GM12891 (cell line): ENCODE data around the gene VPS13C.

Source experiments
- POLR2A ChIP-seq: IDR thresholded peaks from 2 replicates; pipeline ENCODE4 v1.6.1; 2011; ENCODE audit warnings: low read depth, low read length, control low read depth
- POLR2AphosphoS5 ChIP-seq: IDR thresholded peaks from 2 replicates; pipeline ENCODE4 v1.6.1; 2011; ENCODE audit warnings: low read depth, low read length, control low read depth
- POU2F2 ChIP-seq: IDR thresholded peaks from 2 replicates; pipeline ENCODE4 v1.6.1; 2011; ENCODE audit warnings: low read depth, mild to moderate bottlenecking, control low read depth, low read length, moderate library complexity
- SPI1 ChIP-seq: IDR thresholded peaks from 2 replicates; pipeline ENCODE4 v1.6.1; 2011; ENCODE audit warnings: low read depth, low read length, control low read depth
- TAF1 ChIP-seq: IDR thresholded peaks from 2 replicates; pipeline ENCODE4 v1.6.1; 2011; ENCODE audit warnings: low read depth, low read length, control low read depth

- no peak for TF ChIP-seq POLR2AphosphoS5
- no peak for TF ChIP-seq POLR2A
- TF ChIP-seq POU2F2 = no peak
- no peak for TF ChIP-seq TAF1
- TF ChIP-seq SPI1 = no peak
Measured at GRCh38 chr15:62066663-62067447, 6.6 kb upstream of the VPS13C start, which contains the start of gene C2CD4A.
